Osteoblast (primary cell): ENCODE data around the gene SENP8. TPM values are rescaled to one million over a fixed set of nuclear protein-coding genes. Genes with fewer than 3 reads are reported as not detected.

Experiments
- DNase-seq: peaks from one replicate; pipeline ENCODE4 v3.0.0; 2011; ENCODE audit warnings: low spot score, mixed read lengths; ENCODE audit not compliant: insufficient read length; ENCODE audit errors: missing footprints
- H2AFZ ChIP-seq: 2 replicates; pipeline ENCODE4 v1.6.0; 2011; ENCODE audit warnings: mild to moderate bottlenecking, low read length
- H3K27ac ChIP-seq: 2 replicates; pipeline ENCODE4 v1.5.1; 2011; ENCODE audit warnings: mild to moderate bottlenecking, low read depth, low read length, moderate library complexity
- H3K27me3 ChIP-seq: 2 replicates; pipeline ENCODE4 v1.6.0; 2012; ENCODE audit warnings: mild to moderate bottlenecking, control low read depth, inconsistent platforms, low read length, moderate library complexity; ENCODE audit not compliant: insufficient read depth
- H3K36me3 ChIP-seq: 2 replicates; pipeline ENCODE4 v1.5.1; 2011; ENCODE audit warnings: mild to moderate bottlenecking, low read length, control low read depth, moderate library complexity; ENCODE audit not compliant: insufficient read depth
- H3K4me1 ChIP-seq: 2 replicates; pipeline ENCODE4 v1.5.1; 2011; ENCODE audit warnings: mild to moderate bottlenecking, low read length, control low read depth, moderate library complexity; ENCODE audit not compliant: insufficient read depth
- H3K4me2 ChIP-seq: 2 replicates; pipeline ENCODE4 v1.6.0; 2011; ENCODE audit warnings: mild to moderate bottlenecking, low read length; ENCODE audit not compliant: insufficient read depth
- H3K4me3 ChIP-seq: fragments of 200-600 bp; sonication (generic); 3 replicates; pipeline ENCODE4 v1.5.1; 2012; ENCODE audit warnings: mild to moderate bottlenecking, low read length, inconsistent platforms; ENCODE audit not compliant: insufficient read depth
- H3K79me2 ChIP-seq: 2 replicates; pipeline ENCODE4 v1.6.0; 2012; ENCODE audit warnings: mild to moderate bottlenecking, low read length, control low read depth, inconsistent platforms; ENCODE audit not compliant: insufficient read depth
- H3K9me3 ChIP-seq: 2 replicates; pipeline ENCODE4 v1.5.1; 2011; ENCODE audit warnings: low read depth, low read length, control low read depth
- H4K20me1 ChIP-seq: 2 replicates; pipeline ENCODE4 v1.6.0; 2012; ENCODE audit warnings: mild to moderate bottlenecking, low read length, control low read depth; ENCODE audit not compliant: insufficient read depth
- CTCF ChIP-seq: IDR thresholded peaks from 2 replicates; pipeline ENCODE4 v1.5.1; 2011; ENCODE audit warnings: mild to moderate bottlenecking, low read depth, low read length, moderate library complexity; ENCODE audit errors: extremely low read depth
- total RNA-seq: library from RNA; depleted of rRNA; stranded (reverse); fragments of >200 nt; gene quantifications from 2 replicates; pipeline ENCODE4 v1.2.3, GENCODE V29; 2012

SENP8 gene
- total RNA-seq, 1 donor, result 2.5 TPM

DNA sequence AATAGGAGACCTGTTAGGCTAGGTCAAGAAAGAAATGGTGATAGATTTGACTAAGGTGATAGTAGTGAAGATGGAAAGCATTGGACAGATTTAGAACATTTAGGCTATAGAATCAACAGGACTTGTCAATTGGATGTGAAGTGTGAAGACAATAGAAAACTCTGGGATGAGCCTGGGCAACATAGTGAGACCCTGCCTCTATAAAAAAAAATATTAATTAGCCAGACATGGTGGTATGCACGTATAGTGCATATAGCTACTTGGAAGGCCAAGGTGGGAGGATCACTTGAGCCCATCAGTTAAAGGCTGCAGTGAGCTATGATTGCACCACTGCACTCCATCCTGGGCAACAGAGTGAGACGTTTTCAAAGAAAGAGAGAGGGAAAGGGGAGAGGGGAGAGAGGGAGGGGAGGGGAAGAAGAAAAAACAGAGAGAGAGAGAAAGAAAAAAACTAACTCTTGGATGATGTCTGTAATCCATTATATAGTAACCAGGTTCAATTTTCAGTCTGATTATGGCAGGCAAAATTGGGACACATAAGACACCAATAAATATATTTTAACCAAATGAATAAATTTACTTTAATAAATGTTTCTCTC is 9.6 kb downstream of the SENP8 start:
- no peak overlapping the region for H2AFZ ChIP-seq
- no peak overlapping the region for H3K4me3 ChIP-seq
- no peak for TF ChIP-seq CTCF
- no peaks in the 10 kb centered on the region for H3K36me3 ChIP-seq
- no peaks in the 10 kb centered on the region for H3K4me1 ChIP-seq
- no peaks in the 10 kb centered on the region for H3K9me3 ChIP-seq
- H3K79me2 ChIP-seq, result no peaks in the 10 kb centered on the region
- no peaks in the 10 kb centered on the region for H4K20me1 ChIP-seq
- no peaks in the 10 kb centered on the region for H3K27me3 ChIP-seq
- no peak for DNase-seq
- no peak overlapping the region for H3K27ac ChIP-seq
- H3K4me2 ChIP-seq, result no peak overlapping the region

- no peak for DNase-seq
- Histone ChIP-seq H3K4me2 (no peak overlapping the region), H3K9me3 (no peaks in the 10 kb centered on the region), H3K79me2 (no peaks in the 10 kb centered on the region), H2AFZ (no peak overlapping the region), H3K4me1 (no peaks in the 10 kb centered on the region), H4K20me1 (no peaks in the 10 kb centered on the region), H3K4me3 (no peak overlapping the region), H3K27ac (no peak overlapping the region), H3K27me3 (no peaks in the 10 kb centered on the region), H3K36me3 (no peaks in the 10 kb centered on the region)
- no peak for TF ChIP-seq CTCF
These were observed 10.2 kb downstream of the SENP8 start for GRCh38 chr15:72128359-72128758.

- H3K4me2 ChIP-seq, result no peak overlapping the region
- H3K79me2 ChIP-seq, result no peaks in the 10 kb centered on the region
- no peaks in the 10 kb centered on the region for H3K9me3 ChIP-seq
- no peak for DNase-seq
- no peaks in the 10 kb centered on the region for H3K4me1 ChIP-seq
- no peak overlapping the region for H2AFZ ChIP-seq
- no peaks in the 10 kb centered on the region for H4K20me1 ChIP-seq
- no peaks in the 10 kb centered on the region for H3K36me3 ChIP-seq
- H3K27me3 ChIP-seq, result no peaks in the 10 kb centered on the region
- no peak for TF ChIP-seq CTCF
- H3K4me3 ChIP-seq, result no peak overlapping the region
- no peak overlapping the region for H3K27ac ChIP-seq
These were observed 12.1 kb downstream of the SENP8 start for GRCh38 chr15:72130272-72130671.

DNA sequence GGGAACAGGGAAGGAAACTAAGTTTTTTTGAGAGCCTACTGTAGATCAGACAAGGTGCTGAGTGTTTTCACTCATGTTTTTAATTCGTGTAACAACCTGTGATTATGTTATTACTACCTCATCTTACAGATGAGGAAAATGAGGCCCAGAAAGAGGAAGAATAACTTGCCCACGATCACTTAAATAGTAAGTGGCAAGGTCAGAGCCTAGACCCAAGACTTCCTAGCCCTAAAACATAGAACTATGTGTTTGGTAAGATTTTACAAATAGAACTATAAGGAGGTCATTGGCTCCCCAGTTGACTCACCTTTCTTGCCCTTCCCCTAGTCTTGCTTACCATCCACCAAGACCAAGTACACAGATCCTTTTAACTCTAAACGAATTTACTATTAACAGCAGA is 13.7 kb downstream of the SENP8 start:
- Histone ChIP-seq H2AFZ (no peak overlapping the region), H3K4me2 (no peak overlapping the region), H3K79me2 (no peaks in the 10 kb centered on the region), H3K27ac (no peak overlapping the region), H3K36me3 (no peaks in the 10 kb centered on the region), H4K20me1 (no peaks in the 10 kb centered on the region), H3K9me3 (no peaks in the 10 kb centered on the region), H3K4me1 (no peaks in the 10 kb centered on the region), H3K27me3 (no peaks in the 10 kb centered on the region), H3K4me3 (no peak overlapping the region)
- TF ChIP-seq CTCF, result no peak
- DNase-seq, result no peak
